H1 (cell line): ENCODE data around the gene PPP2R3B. TPM values are rescaled to one million over a fixed set of nuclear protein-coding genes. Genes with fewer than 3 reads are reported as not detected.

Source experiments
- CTCF ChIA-PET: fragments of 300-600 bp; sonication (Branson Sonifier 250); formaldehyde crosslinking; loops from one replicate; lab custom pipeline; 2021; ENCODE audit not compliant: partially characterized antibody; lab: Charles Lee
- POLR2A ChIA-PET: fragments of 300-600 bp; sonication (Branson Sonifier 250); formaldehyde crosslinking; loops from one replicate; lab custom pipeline; 2021; ENCODE audit warnings: inconsistent platforms; ENCODE audit not compliant: partially characterized antibody; lab: Charles Lee
- DNase-seq, 2 experiments: peaks; one replicate each; pipeline versions ENCODE4 v3.0.0 to v3.0.0-alpha.2; 2010 to 2022; ENCODE audit warnings: low spot score in 2 of 2, low read depth in 1 of 2, mixed read lengths in 1 of 2
- FAIRE-seq: peaks from 2 replicates; lab custom pipeline; 2011; peaks lifted over from hg19 to GRCh38; lab: Jason Lieb, UNC
- H2AFZ ChIP-seq: 2 replicates; pipeline ENCODE4 v1.8.1; 2012; ENCODE audit warnings: low read length, inconsistent platforms
- H2AK5ac ChIP-seq: 2 replicates; pipeline ENCODE4 v1.6.1; 2013; ENCODE audit warnings: low read depth, low read length
- H2BK120ac ChIP-seq: replicated peaks from 2 replicates; pipeline ENCODE3; 2013; ENCODE audit warnings: low read depth, low read length, inconsistent platforms
- H2BK12ac ChIP-seq: 2 replicates; pipeline ENCODE4 v1.6.1; 2013; ENCODE audit warnings: low read depth, low read length
- H2BK15ac ChIP-seq: 2 replicates; pipeline ENCODE4 v1.6.1; 2013; ENCODE audit warnings: low read length
- H2BK20ac ChIP-seq: 2 replicates; pipeline ENCODE4 v1.6.1; 2013; ENCODE audit warnings: low read length
- H2BK5ac ChIP-seq: 2 replicates; pipeline ENCODE4 v1.6.1; 2013; ENCODE audit warnings: low read depth, low read length
- H3K14ac ChIP-seq: 2 replicates; pipeline ENCODE4 v1.6.1; 2013; ENCODE audit warnings: inconsistent platforms; ENCODE audit not compliant: insufficient read length
- H3K18ac ChIP-seq: 2 replicates; pipeline ENCODE4 v1.6.1; 2013; ENCODE audit warnings: low read length; ENCODE audit errors: extremely low read depth
- H3K23ac ChIP-seq: 2 replicates; pipeline ENCODE4 v1.6.1; 2013; ENCODE audit warnings: inconsistent platforms; ENCODE audit not compliant: insufficient read length
- H3K23me2 ChIP-seq: 2 replicates; pipeline ENCODE4 v1.6.1; 2013; ENCODE audit warnings: low read depth, low read length
- H3K27ac ChIP-seq: 2 replicates; pipeline ENCODE4 v1.6.1; 2011; ENCODE audit warnings: low read depth, low read length, inconsistent platforms
- H3K27me3 ChIP-seq, 4 experiments: replicated peaks in 1 of 4; 1 replicate in 1 of 4; 2 replicates in 3 of 4; pipeline versions ENCODE4 v1.6.1 to v1.8.1; 2011 to 2013; ENCODE audit warnings: low read length in 3 of 4, mild to moderate bottlenecking in 3 of 4, inconsistent platforms in 2 of 4, mixed read lengths in 2 of 4, moderate library complexity in 1 of 4; ENCODE audit not compliant: control insufficient read depth in 3 of 4, insufficient read depth in 3 of 4; ENCODE audit errors: extremely low read depth in 1 of 4
- H3K36me3 ChIP-seq, 4 experiments: 2 replicates each; pipeline versions ENCODE4 v1.6.1 to v1.8.1; 2011 to 2013; ENCODE audit warnings: mild to moderate bottlenecking in 4 of 4, low read length in 3 of 4, moderate library complexity in 2 of 4, control low read depth in 1 of 4, inconsistent platforms in 1 of 4; ENCODE audit not compliant: insufficient read depth in 4 of 4, control insufficient read depth in 2 of 4
- H3K4ac ChIP-seq: replicated peaks from 2 replicates; pipeline ENCODE3; 2013; ENCODE audit warnings: low read length, low read depth, mixed read lengths, inconsistent platforms; ENCODE audit not compliant: insufficient read length
- H3K4me1 ChIP-seq, 4 experiments: replicated peaks in 1 of 4; 1 replicate in 1 of 4; 2 replicates in 3 of 4; pipeline versions ENCODE4 v1.6.1 to v1.8.1; 2011 to 2013; ENCODE audit warnings: low read length in 3 of 4, inconsistent platforms in 2 of 4, mixed read lengths in 1 of 4; ENCODE audit not compliant: insufficient read depth in 4 of 4, control insufficient read depth in 3 of 4
- H3K4me2 ChIP-seq, 2 experiments: 2 replicates each; pipeline versions ENCODE4 v1.6.1 to v1.8.1; 2011 to 2013; ENCODE audit warnings: low read depth in 2 of 2, low read length in 2 of 2, control low read depth in 1 of 2, inconsistent platforms in 1 of 2, mild to moderate bottlenecking in 1 of 2; ENCODE audit not compliant: insufficient read depth in 1 of 2
- H3K4me3 ChIP-seq, 4 experiments: fragments of 200-600, 300-600 bp in 1 of 4; sonication (generic), shearing (Covaris generic), sonication (Bioruptor Twin) in 1 of 4; 2 replicates each; pipeline versions ENCODE4 v1.5.1 to v1.8.1; 2011 to 2016; ENCODE audit warnings: low read length in 4 of 4, low read depth in 3 of 4, control low read depth in 2 of 4, inconsistent platforms in 2 of 4, mild to moderate bottlenecking in 2 of 4, mixed read lengths in 1 of 4, moderate library complexity in 1 of 4; ENCODE audit not compliant: insufficient read depth in 2 of 4; ENCODE audit errors: extremely low read depth in 1 of 4
- H3K56ac ChIP-seq: replicated peaks from 2 replicates; pipeline ENCODE3; 2013; ENCODE audit warnings: low read depth, mild to moderate bottlenecking, mixed read lengths, low read length, inconsistent platforms; ENCODE audit not compliant: insufficient read length
- H3K79me1 ChIP-seq: 2 replicates; pipeline ENCODE4 v1.6.1; 2013; ENCODE audit warnings: low read depth, low read length, control low read depth
- H3K79me2 ChIP-seq, 2 experiments: 2 replicates each; pipeline versions ENCODE4 v1.6.1 to v1.8.1; 2012 to 2013; ENCODE audit warnings: low read length in 2 of 2, mild to moderate bottlenecking in 2 of 2, inconsistent platforms in 1 of 2; ENCODE audit not compliant: insufficient read depth in 2 of 2, control insufficient read depth in 1 of 2
- H3K9ac ChIP-seq, 4 experiments: replicated peaks in 1 of 4; 1 replicate in 1 of 4; 2 replicates in 3 of 4; pipeline versions ENCODE4 v1.6.1 to v1.8.1; 2011 to 2013; ENCODE audit warnings: low read depth in 3 of 4, low read length in 3 of 4, control low read depth in 2 of 4, mild to moderate bottlenecking in 2 of 4, moderate library complexity in 2 of 4, inconsistent platforms in 1 of 4; ENCODE audit errors: extremely low read depth in 1 of 4
- H3K9me3 ChIP-seq, 2 experiments: 2 replicates each; pipeline versions ENCODE4 v1.6.1 to v1.8.1; 2012 to 2013; ENCODE audit warnings: mild to moderate bottlenecking in 2 of 2, moderate library complexity in 2 of 2, control low read depth in 1 of 2, inconsistent platforms in 1 of 2, low read depth in 1 of 2, low read length in 1 of 2, mixed read lengths in 1 of 2; ENCODE audit not compliant: insufficient read depth in 2 of 2
- H4K20me1 ChIP-seq, 2 experiments: replicated peaks in 1 of 2; 2 replicates each; pipeline versions ENCODE3 to v1.8.1; 2011 to 2013; ENCODE audit warnings: inconsistent platforms in 2 of 2, low read length in 2 of 2, mild to moderate bottlenecking in 1 of 2; ENCODE audit not compliant: insufficient read depth in 2 of 2, control insufficient read depth in 1 of 2
- H4K5ac ChIP-seq: 2 replicates; pipeline ENCODE4 v1.6.1; 2013; ENCODE audit warnings: low read length, low read depth, mixed read lengths, inconsistent platforms; ENCODE audit not compliant: insufficient read length
- H4K8ac ChIP-seq: 2 replicates; pipeline ENCODE4 v1.8.0; 2013; ENCODE audit warnings: mild to moderate bottlenecking, moderate library complexity, low read length, inconsistent platforms; ENCODE audit not compliant: insufficient read depth; ENCODE audit errors: extremely low read depth
- H4K91ac ChIP-seq: replicated peaks from 2 replicates; pipeline ENCODE3; 2013; ENCODE audit warnings: low read length, mixed read lengths, inconsistent platforms; ENCODE audit not compliant: insufficient read length
- CHD1 ChIP-seq: IDR thresholded peaks from 2 replicates; pipeline ENCODE4 v1.6.1; 2012; ENCODE audit warnings: low read depth, low read length, improper control_type of control experiment
- CTCF ChIP-seq, 3 experiments: IDR thresholded peaks; 1 replicate in 2 of 3; 2 replicates in 1 of 3; pipeline versions ENCODE4 v1.5.1 to v1.6.1; 2011; ENCODE audit warnings: low read length in 3 of 3, mild to moderate bottlenecking in 3 of 3, inconsistent platforms in 2 of 3, low read depth in 1 of 3, moderate library complexity in 1 of 3; ENCODE audit not compliant: insufficient read depth in 1 of 3; ENCODE audit errors: control extremely low read depth in 1 of 3
- JUN ChIP-seq: IDR thresholded peaks from 2 replicates; pipeline ENCODE4 v1.6.1; 2011; ENCODE audit warnings: low read depth, mild to moderate bottlenecking, improper control_type of control experiment, low read length
- KDM1A ChIP-seq: fragments of 200-600, 300-600 bp; sonication (generic); IDR thresholded peaks from 2 replicates; pipeline ENCODE4 v1.7.1; 2016; ENCODE audit warnings: mild to moderate bottlenecking, low read length, borderline replicate concordance
- POLR2AphosphoS5 ChIP-seq: IDR thresholded peaks from 2 replicates; pipeline ENCODE4 v1.6.1; 2011; ENCODE audit warnings: low read depth, low read length
- RBBP5 ChIP-seq: IDR thresholded peaks from 2 replicates; pipeline ENCODE4 v1.7.1; 2012; ENCODE audit warnings: low read depth, mild to moderate bottlenecking, inconsistent platforms, low read length, moderate library complexity, borderline replicate concordance
- SIN3A ChIP-seq, 2 experiments: IDR thresholded peaks in 1 of 2; conservative IDR thresholded peaks in 1 of 2; 2 replicates each; pipeline ENCODE4 v1.6.1; 2011 to 2012; ENCODE audit warnings: low read length in 2 of 2, improper control_type of control experiment in 1 of 2, low read depth in 1 of 2, mild to moderate bottlenecking in 1 of 2
- USF2 ChIP-seq: IDR thresholded peaks from 2 replicates; pipeline ENCODE4 v1.6.1; 2011; ENCODE audit warnings: low read length, improper control_type of control experiment
- WGBS, 2 experiments: shearing (Covaris generic) in 1 of 2; methylation state at CpG; one replicate each; pipeline versions ENCODE4 v1.1.6 to v1.1.7; 2013 to 2015; ENCODE audit warnings: low lambda C conversion rate in 2 of 2, mixed read lengths in 2 of 2, inconsistent platforms in 1 of 2, low coverage in 1 of 2, missing lambda C conversion rate in 1 of 2; ENCODE audit not compliant: insufficient replicate concordance in 2 of 2, insufficient coverage in 1 of 2, insufficient read length in 1 of 2; ENCODE audit errors: extremely low coverage in 1 of 2, missing lambda C conversion rate in 1 of 2; 5-methylcytosine and 5-hydroxymethylcytosine counted together
- polyA plus RNA-seq, 7 experiments: library from polyadenylated mRNA; depleted of rRNA in 3 of 7; stranded (reverse) in 5 of 7; unstranded in 2 of 7; fragments of >200 nt in 5 of 7; fragments of 200-250 nt in 2 of 7; gene quantifications; 1 replicate in 5 of 7; 2 replicates in 1 of 7; 4 replicates in 1 of 7; pipeline versions ENCODE4 v1.2.1 to v1.2.3, GENCODE V29; 2011 to 2013; ENCODE audit warnings: missing spikeins in 2 of 7, mixed read lengths in 2 of 7
- total RNA-seq: library from RNA; stranded (reverse); fragmentation: NEBNext Ultra II Directional; extraction: Animal tissue kit (Norgen Biotek cat#: 25700); gene quantifications from 2 replicates; pipeline ENCODE4 v1.2.1, GENCODE V29; 2021

PPP2R3B gene
- total and polyA plus RNA-seq, 2 of the 8 experiments (the other 6 are each of a cell fraction or from before 2014, with no cell fraction given), result 47.6 to 86.7 TPM

GRCh38 chrX:349702-350101 lies 37.0 kb downstream of the PPP2R3B start:
- Histone ChIP-seq H3K4me1 (no peaks in the 10 kb centered on the region; a peak in 1 of 7 replicates), H3K9me3 (no peaks in the 10 kb centered on the region), H3K27me3 (no peaks in the 10 kb centered on the region), H3K4me3 (no peak overlapping the region), H2BK120ac (no peak overlapping the region), H3K36me3 (peaks cover 0 to 25% (median 8%) of the 10 kb centered on the region in 4 experiments; a peak in 5 of 8 replicates), H2BK5ac (no peak overlapping the region), H4K5ac (no peak overlapping the region), H3K79me2 (peaks cover 0 to 47% of the 10 kb centered on the region in 2 experiments; a peak in 2 of 4 replicates), H3K4me2 (no peak overlapping the region), H2BK12ac (no peak overlapping the region), H4K91ac (no peak overlapping the region), H3K79me1 (peaks cover 13% of the 10 kb centered on the region), H4K20me1 (peaks cover 9 to 14% of the 10 kb centered on the region in 2 experiments), H3K4ac (no peak overlapping the region), H2AK5ac (no peak overlapping the region), H3K23me2 (no peaks in the 10 kb centered on the region), H3K18ac (no peak overlapping the region), H3K23ac (no peak overlapping the region), H3K9ac (no peak overlapping the region), H4K8ac (no peak overlapping the region), H3K27ac (no peak overlapping the region), H2BK15ac (no peak overlapping the region), H2AFZ (no peak overlapping the region), H2BK20ac (no peak overlapping the region), H3K14ac (no peak overlapping the region), H3K56ac (no peak overlapping the region)
- TF ChIP-seq JUN, result no peak
- TF ChIP-seq USF2, result no peak
- no peak for TF ChIP-seq POLR2AphosphoS5
- no peak for TF ChIP-seq RBBP5
- no peak for TF ChIP-seq KDM1A
- TF ChIP-seq SIN3A (conservative IDR thresholded peaks at IDR 0.05 in 1 of 2, IDR thresholded peaks at IDR 0.05 in 1 of 2; ENCODE audit: low read depth in 1 of 2, low read length in 2 of 2), result no peak
- no peak for TF ChIP-seq CTCF (IDR thresholded peaks at IDR 0.05; ENCODE audit: control extremely low read depth in 1 of 3, insufficient read depth in 1 of 3, low read depth in 1 of 3, low read length in 3 of 3)
- TF ChIP-seq CHD1, result no peak
- CTCF ChIA-PET, result no interaction called here
- no peak for FAIRE-seq
- POLR2A ChIA-PET, result no interaction called here
- DNase-seq, result no peak
- 86% methylated on average over 10 of the region's 10 CpGs; no CpG with 5 or more reads in 1 of the 2 experiments for WGBS, 2 experiments
